Esophagus squamous epithelium (tissue), 4 donors: Measurements from ENCODE around the gene KIAA0319L.

Experiments
- CTCF ChIP-seq, 6 experiments: fragments of 450-650 bp in 4 of 6; fragments of 200-600 bp in 2 of 6; sonication (generic) in 2 of 6; IDR thresholded peaks; one replicate each; pipeline ENCODE4 v1.5.1; 2016 to 2019; ENCODE audit warnings: antibody characterized with exemption in 6 of 6, mild to moderate bottlenecking in 4 of 6, moderate library complexity in 4 of 6
- POLR2A ChIP-seq, 4 donors: fragments of 450-650 bp; IDR thresholded peaks; one replicate each; pipeline ENCODE4 v1.6.1; 2017; ENCODE audit warnings: antibody characterized with exemption in 4 of 4, mild to moderate bottlenecking in 4 of 4, moderate library complexity in 3 of 4

DNA sequence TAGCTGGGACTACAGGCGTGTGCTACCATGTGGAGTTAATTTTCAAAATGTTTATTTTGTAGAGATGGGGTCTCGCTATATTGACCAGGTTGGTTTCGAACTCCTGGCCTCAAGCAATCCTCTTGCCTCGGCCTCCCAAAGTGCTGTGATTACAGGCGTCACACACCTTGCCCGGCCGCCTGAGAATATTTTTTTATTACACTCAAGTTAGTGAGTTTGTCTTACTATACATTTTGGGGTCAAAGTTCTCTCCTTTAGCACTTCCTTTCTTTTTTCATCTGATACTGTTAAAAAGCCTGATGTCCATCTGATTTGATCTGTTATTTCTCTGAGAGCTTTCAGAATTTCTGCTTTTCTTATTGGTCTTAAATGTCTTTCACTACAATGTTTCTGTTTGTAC is 128.8 kb downstream of the KIAA0319L start:
- TF ChIP-seq CTCF (IDR thresholded peaks at IDR 0.05): no peak
- TF ChIP-seq POLR2A (IDR thresholded peaks at IDR 0.05): no peak
